ENCODE measurements around the gene SNX5. TPM values are rescaled to one million over a fixed set of nuclear protein-coding genes. Genes with fewer than 3 reads are reported as not detected.

The SNX5 gene
- total and polyA plus RNA-seq, 4 donors: 51.2 to 70.9 (median 59.3) TPM

DNA sequence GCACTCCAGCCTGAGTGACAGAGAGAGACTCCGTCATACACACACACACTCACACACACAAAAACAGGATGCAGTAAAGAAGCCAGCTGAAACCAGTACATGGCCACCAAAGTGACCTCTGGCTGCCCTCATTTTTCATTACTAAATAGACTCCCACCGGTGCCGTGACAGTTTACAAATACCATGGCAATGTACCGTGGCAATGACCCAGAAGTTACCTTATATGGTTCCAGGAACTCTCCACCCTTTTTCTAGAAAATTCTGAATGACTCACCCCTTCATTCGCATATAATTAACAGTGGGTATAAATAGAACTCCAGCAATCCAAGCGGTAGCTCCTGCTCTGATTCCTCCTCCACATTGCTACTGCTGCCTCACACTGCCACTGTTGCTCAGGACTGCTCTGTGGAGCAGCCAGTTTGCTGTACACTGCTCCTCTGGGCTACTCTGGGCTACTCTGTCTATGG lies 57.7 kb downstream of the SNX5 start:
- H3K36me3 ChIP-seq (ENCODE audit: control insufficient read depth in 1 of 2, insufficient read depth in 2 of 2, low read length in 1 of 2): no peaks in the 10 kb centered on the region
- intact Hi-C loops (cut with DNase I): no loop called here
- 34 to 39% methylated on average over 6 of the region's 6 CpGs for WGBS, 2 donors
- DNase-seq: no peak
- no peak overlapping the region for H3K27ac ChIP-seq (ENCODE audit: low read depth in 1 of 2, low read length in 2 of 2)
- ATAC-seq (ENCODE audit: low FRiP score): peak; percentile 77
- H3K4me1 ChIP-seq (ENCODE audit: control insufficient read depth in 1 of 2, insufficient read depth in 2 of 2, low read length in 2 of 2): no peaks in the 10 kb centered on the region
- no peaks in the 10 kb centered on the region for H3K27me3 ChIP-seq (ENCODE audit: control insufficient read depth in 1 of 2, insufficient read depth in 2 of 2, low read length in 1 of 2)
- no peaks in the 10 kb centered on the region for H3K9me3 ChIP-seq (ENCODE audit: control insufficient read depth, low read length)
- no peak overlapping the region for H3K4me3 ChIP-seq (ENCODE audit: low read length in 2 of 2)

DNA sequence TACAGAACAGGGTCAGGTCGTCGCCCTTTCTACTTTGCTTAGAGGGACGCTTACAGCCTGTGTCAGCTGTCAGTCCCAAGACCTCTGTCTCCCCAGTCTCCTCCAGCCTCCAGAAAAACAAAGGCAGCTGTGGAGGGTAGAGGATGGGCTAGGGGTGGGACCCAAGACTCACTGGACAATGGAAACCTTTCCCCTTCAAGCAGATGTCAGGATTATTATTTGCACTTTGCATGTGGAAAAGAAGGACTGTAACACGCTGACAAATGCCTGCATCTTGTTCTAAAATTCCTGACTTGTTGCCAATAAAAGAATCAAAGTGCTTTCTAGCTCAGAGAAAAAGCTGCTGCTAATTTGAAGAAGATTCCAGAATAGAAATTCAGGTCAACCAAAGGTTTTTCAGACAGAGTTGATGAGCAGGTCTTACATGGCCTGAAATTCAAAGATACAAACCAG lies 58.7 kb downstream of the SNX5 start:
- Histone ChIP-seq H3K9me3 (ENCODE audit: control insufficient read depth, low read length) (no peaks in the 10 kb centered on the region), H3K4me1 (ENCODE audit: control insufficient read depth in 1 of 2, insufficient read depth in 2 of 2, low read length in 2 of 2) (no peaks in the 10 kb centered on the region), H3K36me3 (ENCODE audit: control insufficient read depth in 1 of 2, insufficient read depth in 2 of 2, low read length in 1 of 2) (no peaks in the 10 kb centered on the region), H3K27me3 (ENCODE audit: control insufficient read depth in 1 of 2, insufficient read depth in 2 of 2, low read length in 1 of 2) (no peaks in the 10 kb centered on the region), H3K4me3 (ENCODE audit: low read length in 2 of 2) (no peak overlapping the region), H3K27ac (ENCODE audit: low read depth in 1 of 2, low read length in 2 of 2) (no peak overlapping the region)
- ATAC-seq (ENCODE audit: low FRiP score) (no peak), DNase-seq (no peak)
- 71 to 75% methylated on average over 4 of the region's 4 CpGs for WGBS, 2 donors
- intact Hi-C loops (cut with DNase I): no loop called here

DNA sequence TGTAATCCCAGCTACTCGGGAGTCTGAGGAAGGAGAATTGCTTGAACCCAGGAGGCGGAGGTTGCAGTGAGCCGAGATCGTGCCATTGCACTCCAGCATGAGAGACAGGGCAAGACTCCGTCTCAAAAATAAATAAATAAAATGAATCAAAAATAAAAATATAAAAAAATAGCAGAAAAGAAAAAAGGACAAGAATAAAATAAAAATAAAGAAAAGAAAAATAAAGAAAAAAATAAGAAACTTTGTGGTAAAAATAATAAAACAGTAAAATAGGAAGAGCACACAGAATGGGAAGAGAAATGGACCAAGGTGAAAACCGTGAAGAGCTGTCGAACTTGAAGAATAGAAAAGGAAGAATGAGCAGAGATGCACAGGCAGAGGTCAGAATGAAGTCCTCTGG lies 63.0 kb downstream of the SNX5 start:
- Histone ChIP-seq H3K36me3 (ENCODE audit: control insufficient read depth in 1 of 2, insufficient read depth in 2 of 2, low read length in 1 of 2) (no peaks in the 10 kb centered on the region), H3K27me3 (ENCODE audit: control insufficient read depth in 1 of 2, insufficient read depth in 2 of 2, low read length in 1 of 2) (no peaks in the 10 kb centered on the region), H3K4me1 (ENCODE audit: control insufficient read depth in 1 of 2, insufficient read depth in 2 of 2, low read length in 2 of 2) (no peaks in the 10 kb centered on the region), H3K4me3 (ENCODE audit: low read length in 2 of 2) (no peak overlapping the region), H3K27ac (ENCODE audit: low read depth in 1 of 2, low read length in 2 of 2) (no peak overlapping the region), H3K9me3 (ENCODE audit: control insufficient read depth, low read length) (no peaks in the 10 kb centered on the region)
- no peak for ATAC-seq (ENCODE audit: low FRiP score)
- 93 to 94% methylated on average over 7 of the region's 7 CpGs for WGBS, 2 donors
- no peak for DNase-seq
- intact Hi-C loops (cut with DNase I): no loop called here

DNA sequence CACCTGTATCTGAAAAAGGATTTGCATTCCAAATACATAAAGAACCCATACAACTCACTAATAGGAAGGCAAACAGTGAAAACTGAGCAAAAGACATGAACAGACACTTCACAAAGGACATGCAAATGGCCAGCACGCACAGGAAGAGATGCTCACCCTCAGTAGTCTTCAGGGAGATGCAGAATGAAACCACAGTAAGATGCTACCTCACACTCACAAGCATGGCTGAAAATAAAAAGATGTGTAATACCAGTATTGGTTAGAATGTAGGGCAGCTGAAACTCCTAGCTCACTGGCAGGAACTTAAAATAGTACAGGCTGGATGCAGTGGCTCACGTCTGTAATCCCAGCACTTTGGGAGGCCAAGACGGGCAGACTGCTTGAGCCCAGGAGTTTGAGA lies 64.6 kb downstream of the SNX5 start:
- no peak overlapping the region for H3K27ac ChIP-seq (ENCODE audit: low read depth in 1 of 2, low read length in 2 of 2)
- H3K27me3 ChIP-seq (ENCODE audit: control insufficient read depth in 1 of 2, insufficient read depth in 2 of 2, low read length in 1 of 2): no peaks in the 10 kb centered on the region
- no peaks in the 10 kb centered on the region for H3K9me3 ChIP-seq (ENCODE audit: control insufficient read depth, low read length)
- DNase-seq (no peak), ATAC-seq (ENCODE audit: low FRiP score) (no peak)
- H3K4me1 ChIP-seq (ENCODE audit: control insufficient read depth in 1 of 2, insufficient read depth in 2 of 2, low read length in 2 of 2): no peaks in the 10 kb centered on the region
- no peak overlapping the region for H3K4me3 ChIP-seq (ENCODE audit: low read length in 2 of 2)
- no peaks in the 10 kb centered on the region for H3K36me3 ChIP-seq (ENCODE audit: control insufficient read depth in 1 of 2, insufficient read depth in 2 of 2, low read length in 1 of 2)
- intact Hi-C loops (cut with DNase I): no loop called here
- 56 to 58% methylated on average over 3 of the region's 3 CpGs for WGBS, 2 donors

GRCh38 chr20:17902531-17903083 lies 66.0 kb downstream of the SNX5 start:
- no peaks in the 10 kb centered on the region for H3K4me1 ChIP-seq (ENCODE audit: control insufficient read depth in 1 of 2, insufficient read depth in 2 of 2, low read length in 2 of 2)
- ATAC-seq (ENCODE audit: low FRiP score) (no peak), DNase-seq (no peak)
- H3K9me3 ChIP-seq (ENCODE audit: control insufficient read depth, low read length): no peaks in the 10 kb centered on the region
- H3K4me3 ChIP-seq (ENCODE audit: low read length in 2 of 2): no peak overlapping the region
- H3K36me3 ChIP-seq (ENCODE audit: control insufficient read depth in 1 of 2, insufficient read depth in 2 of 2, low read length in 1 of 2): no peaks in the 10 kb centered on the region
- intact Hi-C loops (cut with DNase I): no loop called here
- no peaks in the 10 kb centered on the region for H3K27me3 ChIP-seq (ENCODE audit: control insufficient read depth in 1 of 2, insufficient read depth in 2 of 2, low read length in 1 of 2)
- no peak overlapping the region for H3K27ac ChIP-seq (ENCODE audit: low read depth in 1 of 2, low read length in 2 of 2)
- 89 to 92% methylated on average over 4 of the region's 4 CpGs for WGBS, 2 donors

GRCh38 chr20:17901971-17902370 lies 66.6 kb downstream of the SNX5 start:
- Histone ChIP-seq H3K9me3 (ENCODE audit: control insufficient read depth, low read length) (no peaks in the 10 kb centered on the region), H3K36me3 (ENCODE audit: control insufficient read depth in 1 of 2, insufficient read depth in 2 of 2, low read length in 1 of 2) (no peaks in the 10 kb centered on the region), H3K27ac (ENCODE audit: low read depth in 1 of 2, low read length in 2 of 2) (no peak overlapping the region), H3K4me3 (ENCODE audit: low read length in 2 of 2) (no peak overlapping the region), H3K27me3 (ENCODE audit: control insufficient read depth in 1 of 2, insufficient read depth in 2 of 2, low read length in 1 of 2) (no peaks in the 10 kb centered on the region), H3K4me1 (ENCODE audit: control insufficient read depth in 1 of 2, insufficient read depth in 2 of 2, low read length in 2 of 2) (no peaks in the 10 kb centered on the region)
- DNase-seq: no peak
- no peak for ATAC-seq (ENCODE audit: low FRiP score)
- WGBS, 2 donors: 73 to 76% methylated on average over 4 of the region's 4 CpGs
- intact Hi-C loops (cut with DNase I): no loop called here

DNA sequence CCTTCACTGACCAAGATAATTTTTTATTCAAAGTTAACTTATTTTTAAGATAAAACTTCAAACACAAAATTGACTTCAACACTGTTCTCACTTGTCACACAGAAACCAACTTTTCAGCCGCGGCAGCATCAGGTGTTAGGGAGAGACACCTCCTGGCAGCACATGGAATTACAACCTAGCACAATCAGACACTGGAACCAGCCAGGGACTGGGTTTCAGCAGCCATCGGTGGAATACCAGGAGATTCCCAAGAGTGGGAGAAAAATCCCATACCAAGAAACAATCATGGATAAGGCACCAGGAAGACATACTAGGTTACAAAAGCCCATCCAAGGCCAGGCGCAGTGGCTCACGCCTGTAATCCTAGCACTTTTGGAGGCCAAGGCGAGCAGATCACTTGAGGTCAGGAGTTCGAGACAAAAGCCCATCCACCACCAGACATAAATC lies 70.0 kb downstream of the SNX5 start:
- WGBS, 2 donors: 53 to 55% methylated on average over 7 of the region's 7 CpGs
- H3K27me3 ChIP-seq (ENCODE audit: control insufficient read depth in 1 of 2, insufficient read depth in 2 of 2, low read length in 1 of 2): no peaks in the 10 kb centered on the region
- no peaks in the 10 kb centered on the region for H3K9me3 ChIP-seq (ENCODE audit: control insufficient read depth, low read length)
- intact Hi-C loops (cut with DNase I): loop anchor here (2.0 to 10.0 kb wide), 8 partner anchors 56 to 396 kb away; partner anchors contain the start of genes BFSP1 (in 1 of the 2) and RRBP1 (in 1 of the 2)
- ATAC-seq (ENCODE audit: low FRiP score) (peak; percentile 81), DNase-seq (peak; percentile 76 to 81)
- H3K4me1 ChIP-seq (ENCODE audit: control insufficient read depth in 1 of 2, insufficient read depth in 2 of 2, low read length in 2 of 2): no peaks in the 10 kb centered on the region
- H3K27ac ChIP-seq (ENCODE audit: low read depth in 1 of 2, low read length in 2 of 2): no peak overlapping the region
- H3K4me3 ChIP-seq (ENCODE audit: low read length in 2 of 2): no peak overlapping the region
- H3K36me3 ChIP-seq (ENCODE audit: control insufficient read depth in 1 of 2, insufficient read depth in 2 of 2, low read length in 1 of 2): no peaks in the 10 kb centered on the region

DNA sequence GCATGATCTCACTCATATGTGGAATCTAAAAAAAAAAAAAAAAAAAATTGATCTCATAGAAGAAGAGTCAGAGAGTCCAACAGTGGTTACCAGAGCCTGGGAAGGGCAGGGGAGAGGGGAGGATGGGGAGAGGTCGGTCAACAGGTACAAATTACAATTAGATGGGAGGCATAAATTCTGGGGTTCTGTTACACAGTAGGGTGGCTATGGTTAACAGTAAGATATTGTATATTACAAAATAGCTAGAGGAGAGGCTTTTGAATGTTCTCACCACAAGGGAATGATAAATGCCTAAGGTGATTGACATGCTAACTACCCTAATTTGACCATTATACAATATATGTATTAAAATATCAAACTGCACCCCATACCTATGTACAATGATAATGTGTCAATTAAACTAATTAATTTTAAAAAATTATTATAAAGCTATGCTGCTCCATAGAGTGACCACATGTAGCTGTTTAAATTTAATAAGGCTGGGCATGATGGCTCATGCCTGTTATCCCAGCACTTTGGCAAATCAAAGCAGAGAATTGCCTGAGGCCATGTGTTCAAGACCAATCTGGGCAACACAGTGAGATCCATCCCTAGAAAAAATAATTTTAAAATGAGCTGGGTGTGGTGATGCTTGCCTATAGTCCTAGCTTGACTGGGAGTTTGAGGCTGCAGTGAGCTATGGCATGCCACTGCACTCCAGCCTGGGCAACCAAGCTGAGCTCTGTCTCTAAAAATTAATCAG lies 70.9 kb downstream of the SNX5 start:
- Histone ChIP-seq H3K9me3 (ENCODE audit: control insufficient read depth, low read length) (no peaks in the 10 kb centered on the region), H3K36me3 (ENCODE audit: control insufficient read depth in 1 of 2, insufficient read depth in 2 of 2, low read length in 1 of 2) (no peaks in the 10 kb centered on the region), H3K27ac (ENCODE audit: low read depth in 1 of 2, low read length in 2 of 2) (no peak overlapping the region), H3K4me3 (ENCODE audit: low read length in 2 of 2) (no peak overlapping the region), H3K27me3 (ENCODE audit: control insufficient read depth in 1 of 2, insufficient read depth in 2 of 2, low read length in 1 of 2) (no peaks in the 10 kb centered on the region), H3K4me1 (ENCODE audit: control insufficient read depth in 1 of 2, insufficient read depth in 2 of 2, low read length in 2 of 2) (no peaks in the 10 kb centered on the region)
- DNase-seq (no peak), ATAC-seq (ENCODE audit: low FRiP score) (no peak)
- intact Hi-C loops (cut with DNase I): loop anchor here (2.0 to 10.0 kb wide), 8 partner anchors 55 to 395 kb away; partner anchors contain the start of genes BFSP1 (in 1 of the 2) and RRBP1 (in 1 of the 2)
- WGBS, 2 donors: 90 to 91% methylated on average over 1 of the region's 1 CpG

Measured in aorta (tissue), 5 donors.